ENCODE measurements around the gene C16orf46.

DNA sequence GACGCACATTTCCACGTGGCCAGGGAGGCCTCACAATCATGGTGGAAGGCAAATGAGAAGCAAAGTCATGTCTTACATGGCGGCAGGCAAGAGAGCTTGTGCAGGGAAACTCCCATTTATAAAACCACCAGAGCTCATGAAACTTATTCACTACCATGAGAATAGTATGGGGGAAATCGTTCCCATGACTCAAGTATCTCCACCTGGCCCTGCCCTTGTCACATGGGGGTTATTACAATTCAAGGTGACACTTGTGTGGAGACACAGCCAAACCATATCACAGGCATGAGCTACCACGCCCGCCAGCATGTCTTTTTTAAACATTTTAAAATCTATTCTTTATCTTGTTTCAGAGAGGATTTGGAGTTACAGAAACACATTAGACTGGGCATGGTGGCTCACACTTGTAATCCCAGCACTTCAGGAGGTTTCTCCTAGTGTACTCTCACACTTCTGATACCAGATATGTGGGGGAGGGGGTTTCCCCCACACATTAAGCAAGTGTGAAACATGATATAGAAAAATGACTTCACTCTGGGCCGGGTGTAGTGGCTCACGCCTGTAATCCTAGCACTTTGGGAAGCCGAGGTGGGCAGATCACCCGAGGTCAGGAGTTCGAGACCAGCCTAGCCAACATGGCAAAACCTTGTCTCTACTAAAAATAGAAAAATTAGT is 47.0 kb downstream of the C16orf46 start:
- TF ChIP-seq, protein P1, sequence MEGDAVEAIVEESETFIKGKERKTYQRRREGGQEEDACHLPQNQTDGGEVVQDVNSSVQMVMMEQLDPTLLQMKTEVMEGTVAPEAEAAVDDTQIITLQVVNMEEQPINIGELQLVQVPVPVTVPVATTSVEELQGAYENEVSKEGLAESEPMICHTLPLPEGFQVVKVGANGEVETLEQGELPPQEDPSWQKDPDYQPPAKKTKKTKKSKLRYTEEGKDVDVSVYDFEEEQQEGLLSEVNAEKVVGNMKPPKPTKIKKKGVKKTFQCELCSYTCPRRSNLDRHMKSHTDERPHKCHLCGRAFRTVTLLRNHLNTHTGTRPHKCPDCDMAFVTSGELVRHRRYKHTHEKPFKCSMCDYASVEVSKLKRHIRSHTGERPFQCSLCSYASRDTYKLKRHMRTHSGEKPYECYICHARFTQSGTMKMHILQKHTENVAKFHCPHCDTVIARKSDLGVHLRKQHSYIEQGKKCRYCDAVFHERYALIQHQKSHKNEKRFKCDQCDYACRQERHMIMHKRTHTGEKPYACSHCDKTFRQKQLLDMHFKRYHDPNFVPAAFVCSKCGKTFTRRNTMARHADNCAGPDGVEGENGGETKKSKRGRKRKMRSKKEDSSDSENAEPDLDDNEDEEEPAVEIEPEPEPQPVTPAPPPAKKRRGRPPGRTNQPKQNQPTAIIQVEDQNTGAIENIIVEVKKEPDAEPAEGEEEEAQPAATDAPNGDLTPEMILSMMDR (IDR thresholded peaks at IDR 0.05; ENCODE audit: poor library complexity), result no peak
- no peak for TF ChIP-seq EZH2 (IDR thresholded peaks at IDR 0.05; ENCODE audit: borderline replicate concordance)
